GM12878 (cell line): ENCODE measurements around the gene ERAL1. TPM values are rescaled to one million over a fixed set of nuclear protein-coding genes. Genes with fewer than 3 reads are reported as not detected.

Experiments
- CBX3 ChIP-seq: fragments of 200-600 bp; sonication (generic); IDR thresholded peaks from 2 replicates; pipeline ENCODE4 v1.6.1; 2016; ENCODE audit warnings: low read depth, borderline replicate concordance
- CBX5 ChIP-seq: sonication (generic); IDR thresholded peaks from 2 replicates; pipeline ENCODE4 v1.6.1; 2016; ENCODE audit warnings: low read depth, moderate library complexity, mild to moderate bottlenecking, inconsistent platforms
- CEBPZ ChIP-seq: fragments of 150-350 bp; IDR thresholded peaks from 2 replicates; pipeline ENCODE4 v1.6.1; 2016; ENCODE audit warnings: low read depth, low read length
- E2F4 ChIP-seq: IDR thresholded peaks from 2 replicates; pipeline ENCODE4 v1.6.1; 2012; ENCODE audit warnings: low read depth, low read length, improper control_type of control experiment
- E2F8 ChIP-seq: fragments of 450-650 bp; IDR thresholded peaks from 2 replicates; pipeline ENCODE4 v1.6.1; 2018; ENCODE audit warnings: mild to moderate bottlenecking, low read depth, moderate library complexity; ENCODE audit not compliant: partially characterized antibody
- ETV6 ChIP-seq, 2 experiments: fragments of 450-650 bp in 1 of 2; IDR thresholded peaks in 1 of 2; conservative IDR thresholded peaks in 1 of 2; 2 replicates each; pipeline ENCODE4 v1.6.1; 2014; ENCODE audit warnings: antibody characterized with exemption in 1 of 2, borderline replicate concordance in 1 of 2, low read depth in 1 of 2, mild to moderate bottlenecking in 1 of 2, moderate library complexity in 1 of 2
- HDAC6 ChIP-seq: fragments of 200-600 bp; sonication (generic); IDR thresholded peaks from one replicate; pipeline ENCODE4 v1.8.0; 2017; ENCODE audit warnings: antibody characterized with exemption; ENCODE audit not compliant: unreplicated experiment
- KAT2A ChIP-seq: conservative IDR thresholded peaks from 2 replicates; pipeline ENCODE4 v1.6.1; 2011; ENCODE audit warnings: low read depth, low read length; ENCODE audit not compliant: control insufficient read depth
- NKRF ChIP-seq: fragments of 450-650 bp; conservative IDR thresholded peaks from 2 replicates; pipeline ENCODE4 v1.6.1; 2017; ENCODE audit warnings: mild to moderate bottlenecking, moderate library complexity
- POLR2AphosphoS5 ChIP-seq: IDR thresholded peaks from 2 replicates; pipeline ENCODE4 v1.6.1; 2011; ENCODE audit warnings: mild to moderate bottlenecking, low read length, inconsistent platforms
- SIN3A ChIP-seq: IDR thresholded peaks from 2 replicates; pipeline ENCODE4 v1.6.1; 2012; ENCODE audit warnings: low read depth, low read length, improper control_type of control experiment
- TAF1 ChIP-seq: IDR thresholded peaks from 2 replicates; pipeline ENCODE4 v1.6.1; 2011; ENCODE audit warnings: mild to moderate bottlenecking, low read depth, low read length, borderline replicate concordance
- TCF12 ChIP-seq: IDR thresholded peaks from 2 replicates; pipeline ENCODE4 v1.6.1; 2011; ENCODE audit warnings: low read depth, mild to moderate bottlenecking, low read length
- YBX1 ChIP-seq: fragments of 450-650 bp; IDR thresholded peaks from 2 replicates; pipeline ENCODE4 v1.6.1; 2016; ENCODE audit warnings: antibody characterized with exemption
- ZBTB33 ChIP-seq: fragments of 450-650 bp; IDR thresholded peaks from 2 replicates; pipeline ENCODE4 v1.6.1; 2017; ENCODE audit warnings: mild to moderate bottlenecking
- polyA plus RNA-seq, 11 experiments: library from polyadenylated mRNA; depleted of rRNA in 4 of 11; unstranded in 6 of 11; stranded (reverse) in 5 of 11; fragments of >200 nt; fragmentation: Nextera tagmentation in 4 of 11; fragmentation: Illumina TruSeq in 1 of 11; extraction: Ambion mirVana in 4 of 11; extraction: Trizol in 1 of 11; gene quantifications; 1 replicate in 1 of 11; 2 replicates in 10 of 11; pipeline versions ENCODE4 v1.2.1 to v1.2.3, GENCODE V29; 2011 to 2016; ENCODE audit warnings: inconsistent platforms in 2 of 11, missing spikeins in 2 of 11, low read depth in 1 of 11
- total RNA-seq, 4 experiments: library from RNA; depleted of rRNA in 3 of 4; stranded (reverse); fragments of >200 nt in 3 of 4; fragmentation: Illumina TruSeq in 1 of 4; extraction: Trizol in 1 of 4; gene quantifications; 2 replicates each; pipeline versions ENCODE4 v1.2.1 to v1.2.3, GENCODE V29; 2013 to 2021

ERAL1 gene
- total and polyA plus RNA-seq, 10 of the 15 experiments (the other 5 are each of a cell fraction or from before 2014, with no cell fraction given), result 27.7 to 175 (median 104) TPM

- TF ChIP-seq ZBTB33 (no peak), CBX3 (no peak), ETV6 (conservative IDR thresholded peaks at IDR 0.05 in 1 of 2, IDR thresholded peaks at IDR 0.05 in 1 of 2; ENCODE audit: borderline replicate concordance in 1 of 2, low read depth in 1 of 2) (no peak), YBX1 (no peak), KAT2A (no peak), TCF12 (no peak), SIN3A (no peak), TAF1 (no peak), E2F4 (no peak), CEBPZ (no peak), HDAC6 (no peak), E2F8 (no peak), NKRF (no peak), POLR2AphosphoS5 (no peak), CBX5 (no peak)
Observed at GRCh38 chr17:28887871-28888471, 33.2 kb downstream of the ERAL1 start (continued).
